ENCODE results near the gene SDS. TPM values are rescaled to one million over a fixed set of nuclear protein-coding genes. Genes with fewer than 3 reads are reported as not detected.

The SDS gene
- total and polyA plus RNA-seq, 8 donors = 0.25 to 4.7 (median 1.4) TPM; not detected in 3

- H3K4me3 ChIP-seq = no peak overlapping the region
- peaks cover 0 to 16% (median 0%) of the 10 kb centered on the region in 3 donors for H3K27me3 ChIP-seq
- no peak overlapping the region for H3K27ac ChIP-seq
- 94 to 98% (median 95%) methylated on average over 6 of the region's 6 CpGs for WGBS, 5 donors
- DNase-seq = no peak
- H3K4me1 ChIP-seq = no peaks in the 10 kb centered on the region
- intact Hi-C loops (cut with DNase I; ENCODE audit: low total_unique reads) = no loop called here
- no peaks in the 10 kb centered on the region for H3K9me3 ChIP-seq
- no peaks in the 10 kb centered on the region for H3K36me3 ChIP-seq
- TF ChIP-seq POLR2AphosphoS5 (IDR thresholded peaks at IDR 0.05) (no peak), EP300 (IDR thresholded peaks at IDR 0.05) (no peak), CTCF (IDR thresholded peaks at IDR 0.05) (no peak), POLR2A (IDR thresholded peaks at IDR 0.05) (no peak)
Measured at GRCh38 chr12:113345318-113345717, 58.4 kb downstream of the SDS start.

Other genes with a start within 250 kb of the SDS start
- gene DDX54, start 218.4 kb downstream of the SDS start, total RNA-seq = 100 to 1,000 TPM in 1 of 5 donors, 10 to 100 TPM in 4; 14.6 to 167 (median 41.7) TPM
- 10 to 100 TPM; 28.5 to 64.6 (median 34.1) TPM for gene DDX54, start 218.4 kb downstream of the SDS start, polyA plus RNA-seq
- gene RITA1, start 218.2 kb downstream of the SDS start, total RNA-seq = 10 to 100 TPM in 2 of 5 donors, 1 to 10 TPM in 3; 4.1 to 19.2 (median 5.0) TPM
- 10 to 100 TPM in 2 of 3 donors, 1 to 10 TPM in 1; 8.4 to 14.3 (median 11.5) TPM for gene RITA1, start 218.2 kb downstream of the SDS start, polyA plus RNA-seq
- gene TPCN1, start 182.4 kb downstream of the SDS start, total RNA-seq = 10 to 100 TPM; 15.2 to 78.2 (median 48.4) TPM
- 10 to 100 TPM in 1 of 3 donors, 1 to 10 TPM in 2; 5.8 to 24.2 (median 6.3) TPM for gene TPCN1, start 182.4 kb downstream of the SDS start, polyA plus RNA-seq
- gene SLC8B1, start 68.8 kb downstream of the SDS start, total RNA-seq = 100 to 1,000 TPM in 1 of 5 donors, 10 to 100 TPM in 4; 16.5 to 167 (median 49.8) TPM
- gene SLC8B1, start 68.8 kb downstream of the SDS start, polyA plus RNA-seq = 10 to 100 TPM in 2 of 3 donors, 1 to 10 TPM in 1; 9.0 to 19.7 (median 13.8) TPM
- 10 to 100 TPM in 3 of 5 donors, 1 to 10 TPM in 2; 2.7 to 32.4 (median 18.1) TPM for gene PLBD2, start 45.3 kb downstream of the SDS start, total RNA-seq
- gene PLBD2, start 45.3 kb downstream of the SDS start, polyA plus RNA-seq = 1 to 10 TPM; 5.2 to 8.2 (median 8.2) TPM
- gene SDSL, start 18.5 kb upstream of the SDS start, total RNA-seq = 10 to 100 TPM in 2 of 5 donors, 1 to 10 TPM in 1, not detected in 2; 5.9 to 27.2 (median 16.2) TPM
- 10 to 100 TPM; 11.8 to 19.6 (median 13.9) TPM for gene SDSL, start 18.5 kb upstream of the SDS start, polyA plus RNA-seq
- gene LHX5, start 68.0 kb upstream of the SDS start, total RNA-seq = under 1 TPM in 2 of 5 donors, not detected in 3; 0.29 to 0.45 TPM
- 1 to 10 TPM in 1 of 3 donors, under 1 TPM in 2; 0.43 to 1.4 (median 0.61) TPM for gene LHX5, start 68.0 kb upstream of the SDS start, polyA plus RNA-seq